ENCODE data around the gene AP2A2.
"Not testable (repeated sequence)": the region's sequence is repeated elsewhere in the genome, so short reads cannot be mapped to it uniquely, and the experiment has no call there.

Gene AP2A2

GRCh38 chr11:972523-973211, 47.0 kb downstream of the AP2A2 start:
- no peak for DNase-seq (ENCODE audit: low read depth in 2 of 3, low spot score in 1 of 3)

GRCh38 chr11:973237-973636, 47.6 kb downstream of the AP2A2 start:
- DNase-seq (ENCODE audit: low read depth in 2 of 3, low spot score in 1 of 3): no peak

GRCh38 chr11:975376-975775, 49.7 kb downstream of the AP2A2 start:
- DNase-seq (ENCODE audit: low read depth in 2 of 3, low spot score in 1 of 3): not testable (repeated sequence)

GRCh38 chr11:975827-976226, 50.2 kb downstream of the AP2A2 start:
- no peak for DNase-seq (ENCODE audit: low read depth in 2 of 3, low spot score in 1 of 3)

- no peak for DNase-seq (ENCODE audit: low read depth in 2 of 3, low spot score in 1 of 3)
Measured at GRCh38 chr11:976431-977160, 50.9 kb downstream of the AP2A2 start.

GRCh38 chr11:977830-978720, 52.4 kb downstream of the AP2A2 start:
- no peak for DNase-seq (ENCODE audit: low read depth in 2 of 3, low spot score in 1 of 3)

- no peak for DNase-seq (ENCODE audit: low read depth in 2 of 3, low spot score in 1 of 3)
Measured at GRCh38 chr11:978781-979180, 53.1 kb downstream of the AP2A2 start.

- no peak for DNase-seq (ENCODE audit: low read depth in 2 of 3, low spot score in 1 of 3)
Measured at GRCh38 chr11:980438-981357, 55.0 kb downstream of the AP2A2 start.

GRCh38 chr11:981764-982163, 56.1 kb downstream of the AP2A2 start:
- DNase-seq (ENCODE audit: low read depth in 2 of 3, low spot score in 1 of 3): no peak

GRCh38 chr11:984546-984945, 58.9 kb downstream of the AP2A2 start:
- DNase-seq (ENCODE audit: low read depth in 2 of 3, low spot score in 1 of 3): no peak

- DNase-seq (ENCODE audit: low read depth in 2 of 3, low spot score in 1 of 3): no peak
Measured at GRCh38 chr11:985406-985805, 59.7 kb downstream of the AP2A2 start.

- no peak for DNase-seq (ENCODE audit: low read depth in 2 of 3, low spot score in 1 of 3)
Measured at GRCh38 chr11:985848-986247, 60.2 kb downstream of the AP2A2 start.

- DNase-seq (ENCODE audit: low read depth in 2 of 3, low spot score in 1 of 3): no peak
Measured at GRCh38 chr11:986270-986951, 60.7 kb downstream of the AP2A2 start.

GRCh38 chr11:986952-987305, 61.3 kb downstream of the AP2A2 start:
- DNase-seq (ENCODE audit: low read depth in 2 of 3, low spot score in 1 of 3): no peak

- DNase-seq (ENCODE audit: low read depth in 2 of 3, low spot score in 1 of 3): no peak
Measured at GRCh38 chr11:987671-988070, 62.0 kb downstream of the AP2A2 start.

- DNase-seq (ENCODE audit: low read depth in 2 of 3, low spot score in 1 of 3): no peak
Measured at GRCh38 chr11:990101-990500, 64.4 kb downstream of the AP2A2 start.

- DNase-seq (ENCODE audit: low read depth in 2 of 3, low spot score in 1 of 3): no peak
Measured at GRCh38 chr11:991034-991433, 65.4 kb downstream of the AP2A2 start.

- no peak for DNase-seq (ENCODE audit: low read depth in 2 of 3, low spot score in 1 of 3)
Measured at GRCh38 chr11:991711-992307, 66.1 kb downstream of the AP2A2 start.

- DNase-seq (ENCODE audit: low read depth in 2 of 3, low spot score in 1 of 3): no peak
Measured at GRCh38 chr11:992577-992976, 66.9 kb downstream of the AP2A2 start.

GRCh38 chr11:993632-994167, 68.0 kb downstream of the AP2A2 start:
- DNase-seq (ENCODE audit: low read depth in 2 of 3, low spot score in 1 of 3): no peak
